SK-N-SH (cell line): ENCODE data around the gene PRKACA. TPM values are rescaled to one million over a fixed set of nuclear protein-coding genes. Genes with fewer than 3 reads are reported as not detected.

Source experiments
- CTCF ChIA-PET: fragments of 300-600, 350-600 bp; formaldehyde crosslinking; extraction: SDS; loops from one replicate; lab custom pipeline; 2021; lab: Yijun Ruan, JAX
- POLR2A ChIA-PET: fragments of 350-600 bp; sonication (Branson Sonifier 250); formaldehyde crosslinking; extraction: SDS; loops from one replicate; lab custom pipeline; 2020; ENCODE audit warnings: antibody characterized with exemption, inconsistent platforms; lab: Yijun Ruan, JAX
- DNase-seq: peaks from one replicate; pipeline ENCODE4 v3.0.0; 2012
- H2AFZ ChIP-seq: fragments of 200-600 bp; sonication (generic); 2 replicates; pipeline ENCODE4 v1.8.1; 2016; ENCODE audit warnings: antibody characterized with exemption, mild to moderate bottlenecking, low read depth
- H3F3A ChIP-seq: fragments of 200-600 bp; sonication (generic); replicated peaks from 2 replicates; pipeline ENCODE3; 2016; ENCODE audit warnings: antibody characterized with exemption, mild to moderate bottlenecking; ENCODE audit not compliant: insufficient read depth
- H3K27ac ChIP-seq, 2 experiments: fragments of 200-500 bp in 1 of 2; fragments of 200-600 bp in 1 of 2; sonication (Bioruptor generic) in 1 of 2; sonication (generic), shearing (Covaris generic) in 1 of 2; 2 replicates each; pipeline versions ENCODE4 v1.5.1 to v1.6.1; 2014 to 2016; ENCODE audit warnings: low read depth in 2 of 2, inconsistent platforms in 1 of 2, low read length in 1 of 2, mild to moderate bottlenecking in 1 of 2, mixed read lengths in 1 of 2
- H3K27me3 ChIP-seq: fragments of 200-600 bp; sonication (generic), shearing (Covaris generic); 2 replicates; pipeline ENCODE4 v1.6.1; 2016; ENCODE audit warnings: mixed run types; ENCODE audit not compliant: insufficient read depth
- H3K36me3 ChIP-seq, 2 experiments: fragments of 200-500 bp in 1 of 2; fragments of 200-600 bp in 1 of 2; sonication (Bioruptor generic) in 1 of 2; sonication (generic) in 1 of 2; replicated peaks in 1 of 2; 2 replicates each; pipeline versions ENCODE3 to v1.5.1; 2014 to 2016; ENCODE audit warnings: low read length in 1 of 2, mild to moderate bottlenecking in 1 of 2; ENCODE audit not compliant: insufficient read depth in 2 of 2, control insufficient read depth in 1 of 2
- H3K4me1 ChIP-seq, 2 experiments: fragments of 200-500 bp in 1 of 2; fragments of 200-600 bp in 1 of 2; sonication (Bioruptor generic) in 1 of 2; sonication (generic), shearing (Covaris generic) in 1 of 2; 2 replicates each; pipeline versions ENCODE4 v1.5.1 to v1.6.1; 2014 to 2016; ENCODE audit warnings: low read depth in 1 of 2, low read length in 1 of 2, mixed run types in 1 of 2; ENCODE audit not compliant: insufficient read depth in 2 of 2, control insufficient read depth in 1 of 2
- H3K4me2 ChIP-seq: fragments of 200-600 bp; sonication (generic), shearing (Covaris generic); 2 replicates; pipeline ENCODE4 v1.6.1; 2017; ENCODE audit warnings: mixed run types
- H3K4me3 ChIP-seq, 2 experiments: fragments of 200-500 bp in 1 of 2; fragments of 200-600 bp in 1 of 2; sonication (Bioruptor generic) in 1 of 2; sonication (generic), shearing (Covaris generic) in 1 of 2; 2 replicates each; pipeline versions ENCODE4 v1.5.1 to v1.8.1; 2014 to 2016; ENCODE audit warnings: low read depth in 2 of 2, inconsistent platforms in 1 of 2, low read length in 1 of 2, mild to moderate bottlenecking in 1 of 2, mixed read lengths in 1 of 2, moderate library complexity in 1 of 2
- H3K79me2 ChIP-seq: fragments of 200-600 bp; sonication (generic); 2 replicates; pipeline ENCODE4 v1.8.1; 2017; ENCODE audit warnings: mild to moderate bottlenecking; ENCODE audit not compliant: insufficient read depth
- H3K9ac ChIP-seq: fragments of 200-600 bp; sonication (generic); 2 replicates; pipeline ENCODE4 v1.6.1; 2017; ENCODE audit warnings: mixed run types
- H3K9me2 ChIP-seq: fragments of 200-600 bp; sonication (generic); 2 replicates; pipeline ENCODE4 v1.6.1; 2017; ENCODE audit warnings: mixed run types
- H3K9me3 ChIP-seq: fragments of 200-600 bp; sonication (generic); 2 replicates; pipeline ENCODE4 v1.6.1; 2017; ENCODE audit warnings: mixed run types, mild to moderate bottlenecking, moderate library complexity
- H4K20me1 ChIP-seq: fragments of 200-600 bp; sonication (generic); 2 replicates; pipeline ENCODE4 v1.6.1; 2017; ENCODE audit warnings: mild to moderate bottlenecking, mixed run types; ENCODE audit not compliant: insufficient read depth
- CTCF ChIP-seq: fragments of 200-600 bp; sonication (generic); IDR thresholded peaks from 2 replicates; pipeline ENCODE4 v1.6.1; 2017; ENCODE audit warnings: antibody characterized with exemption, mild to moderate bottlenecking, moderate library complexity
- EP300 ChIP-seq, 2 experiments: IDR thresholded peaks; 2 replicates each; pipeline versions ENCODE4 v1.4.0 to v1.6.1; 2012; ENCODE audit warnings: borderline replicate concordance in 1 of 2, low read depth in 1 of 2, low read length in 1 of 2
- EZH2phosphoT487 ChIP-seq: fragments of 200-600 bp; sonication (generic); IDR thresholded peaks from 2 replicates; pipeline ENCODE4 v1.6.1; 2017; ENCODE audit warnings: low read depth, mixed run types, mild to moderate bottlenecking, antibody characterized with exemption, moderate library complexity, borderline replicate concordance
- FOXJ3 ChIP-seq: sonication (generic); formaldehyde crosslinking; IDR thresholded peaks from 2 replicates; pipeline ENCODE4 v1.5.1; 2020; ENCODE audit warnings: mild to moderate bottlenecking, missing genetic modification reagents
- IRF3 ChIP-seq: fragments of 150-350 bp; IDR thresholded peaks from 2 replicates; pipeline ENCODE4 v1.6.1; 2016; ENCODE audit warnings: mild to moderate bottlenecking, low read depth, low read length
- JUND ChIP-seq: IDR thresholded peaks from 2 replicates; pipeline ENCODE4 v1.4.0; 2012
- MAX ChIP-seq: IDR thresholded peaks from 2 replicates; pipeline ENCODE4 v1.4.0; 2012; ENCODE audit warnings: low read depth
- POLR2AphosphoS5 ChIP-seq: IDR thresholded peaks from 2 replicates; pipeline ENCODE4 v1.6.1; 2012; ENCODE audit warnings: low read depth, low read length
- RAD21 ChIP-seq: IDR thresholded peaks from 2 replicates; pipeline ENCODE4 v1.6.1; 2012; ENCODE audit warnings: mild to moderate bottlenecking, low read length
- REST ChIP-seq: IDR thresholded peaks from 2 replicates; pipeline ENCODE4 v1.6.1; 2012; ENCODE audit warnings: mild to moderate bottlenecking, low read depth, low read length, moderate library complexity
- RXRA ChIP-seq: IDR thresholded peaks from 2 replicates; pipeline ENCODE4 v1.4.0; 2012; ENCODE audit warnings: low read depth, mild to moderate bottlenecking, borderline replicate concordance
- TAF1 ChIP-seq: IDR thresholded peaks from 2 replicates; pipeline ENCODE4 v1.6.1; 2012; ENCODE audit warnings: low read depth, mild to moderate bottlenecking, low read length, moderate library complexity, borderline replicate concordance
- YY1 ChIP-seq: IDR thresholded peaks from 2 replicates; pipeline ENCODE4 v1.4.0; 2012; ENCODE audit warnings: low read depth, mild to moderate bottlenecking
- WGBS: methylation state at CpG from one replicate; pipeline ENCODE4 v1.1.6; 2017; ENCODE audit warnings: low lambda C conversion rate; 5-methylcytosine and 5-hydroxymethylcytosine counted together
- polyA plus RNA-seq, 3 experiments: library from polyadenylated mRNA; depleted of rRNA; stranded (reverse); fragments of >200 nt; gene quantifications; 2 replicates each; pipeline ENCODE4 v1.2.3, GENCODE V29; 2012

The PRKACA gene
- polyA plus RNA-seq, 1 of the 3 experiments (the other 2 are of a cell fraction), result 48.4 TPM

- Histone ChIP-seq H3K27me3 (no peaks in the 10 kb centered on the region), H3K4me1 (peaks cover 0 to 23% of the 10 kb centered on the region in 2 experiments; a peak in 1 of 4 replicates), H3K79me2 (no peaks in the 10 kb centered on the region; the same call in 1 of the 2 replicates), H4K20me1 (no peaks in the 10 kb centered on the region), H2AFZ (no peak overlapping the region), H3F3A (peaks cover 2% of the 10 kb centered on the region), H3K36me3 (no peaks in the 10 kb centered on the region), H3K9me2 (no peaks in the 10 kb centered on the region), H3K9me3 (no peaks in the 10 kb centered on the region), H3K27ac (peak overlapping the region in 1 of 2 experiments; percentile 29; a peak in 2 of 4 replicates), H3K4me3 (no peak overlapping the region), H3K4me2 (no peak overlapping the region), H3K9ac (no peak overlapping the region)
- CTCF ChIA-PET, result interaction anchor here (1.5 to 18.9 kb wide), 5 partner anchors 9 to 334 kb away, joined by 3 to 256 read pairs (median 6); partner anchors contain the start of gene ASF1B
- peak; percentile 32 for DNase-seq
- WGBS, result 85% methylated on average over 6 of the region's 6 CpGs
- POLR2A ChIA-PET, result no interaction called here
- no peak for TF ChIP-seq REST
- no peak for TF ChIP-seq RAD21
- no peak for TF ChIP-seq EP300 (IDR thresholded peaks at IDR 0.05; ENCODE audit: borderline replicate concordance in 1 of 2, low read depth in 1 of 2, low read length in 1 of 2)
- TF ChIP-seq JUND, result no peak
- no peak for TF ChIP-seq FOXJ3 (CRISPR knock-in tag)
- no peak for TF ChIP-seq POLR2AphosphoS5
- no peak for TF ChIP-seq MAX
- no peak for TF ChIP-seq CTCF
- no peak for TF ChIP-seq RXRA
- TF ChIP-seq IRF3, result no peak
- no peak for TF ChIP-seq TAF1
- TF ChIP-seq YY1, result no peak
- no peak for TF ChIP-seq EZH2phosphoT487
These were observed 27.8 kb upstream of the PRKACA start for GRCh38 chr19:14145381-14145780.
